Colonic mucosa (tissue), 4 donors: ENCODE results near the gene SOWAHC. TPM values are rescaled to one million over a fixed set of nuclear protein-coding genes. Genes with fewer than 3 reads are reported as not detected.
"Not testable (repeated sequence)": the region's sequence is repeated elsewhere in the genome, so short reads cannot be mapped to it uniquely, and the experiment has no call there.

Source experiments
- DNase-seq: peaks from one replicate; pipeline ENCODE4 v3.0.0-alpha.2; 2020
- H3K27ac ChIP-seq: fragments of 200-600 bp; one replicate; pipeline ENCODE4 v1.8.0; 2021
- H3K27me3 ChIP-seq: fragments of 200-600 bp; one replicate; pipeline ENCODE4 v1.8.0; 2021
- H3K36me3 ChIP-seq: fragments of 200-600 bp; one replicate; pipeline ENCODE4 v1.8.0; 2021
- H3K4me1 ChIP-seq: fragments of 200-600 bp; one replicate; pipeline ENCODE4 v1.8.0; 2021; ENCODE audit warnings: mild to moderate bottlenecking
- H3K4me3 ChIP-seq: fragments of 200-600 bp; one replicate; pipeline ENCODE4 v1.8.0; 2021
- H3K9ac ChIP-seq, 2 donors: one replicate each; pipeline ENCODE4 v1.7.0; 2013; ENCODE audit warnings: control low read depth in 2 of 2, low read depth in 2 of 2, low read length in 2 of 2
- H3K9me3 ChIP-seq: fragments of 200-600 bp; one replicate; pipeline ENCODE4 v1.8.0; 2021
- intact Hi-C: fragments of 100-400 bp; cut with DNase I; formaldehyde crosslinking; loops from one replicate; pipeline ENCODE4 v1.14.1; 2022
- total RNA-seq, 2 donors: library from RNA; stranded (reverse); fragmentation: NEBNext Ultra II Directional in 1 of 2; extraction: Animal tissue kit (Norgen Biotek cat#: 25700) in 1 of 2; gene quantifications; one replicate each; pipeline ENCODE4 v1.2.1, GENCODE V29; 2021
- TF ChIP-seq, protein P1 (sequence below): fragments of 200-600 bp; IDR thresholded peaks from one replicate; pipeline ENCODE4 v1.8.0; 2022; ENCODE audit warnings: antibody characterized with exemption, mild to moderate bottlenecking
- donor health status: healthy.
- donor health status: DM: no; HTN: no; CAD: no.
- donor health status: DM: no; HTN: no; CAD: no.

The SOWAHC gene, protein sequence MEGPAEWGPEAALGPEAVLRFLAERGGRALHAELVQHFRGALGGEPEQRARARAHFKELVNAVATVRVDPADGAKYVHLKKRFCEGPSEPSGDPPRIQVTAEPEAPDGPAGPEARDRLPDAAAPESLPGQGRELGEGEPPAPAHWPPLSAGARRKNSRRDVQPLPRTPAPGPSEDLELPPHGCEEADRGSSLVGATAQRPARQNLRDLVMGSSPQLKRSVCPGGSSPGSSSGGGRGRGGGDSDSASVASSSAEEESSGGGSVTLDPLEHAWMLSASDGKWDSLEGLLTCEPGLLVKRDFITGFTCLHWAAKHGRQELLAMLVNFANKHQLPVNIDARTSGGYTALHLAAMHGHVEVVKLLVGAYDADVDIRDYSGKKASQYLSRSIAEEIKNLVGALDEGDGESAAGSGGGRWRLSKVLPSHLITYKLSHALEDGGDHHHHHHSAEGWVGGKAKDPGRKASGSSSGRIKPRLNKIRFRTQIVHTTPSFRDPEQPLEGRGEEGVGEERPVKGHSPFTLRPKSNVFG
- 10 to 100 TPM; 22.1 to 35.7 TPM for total RNA-seq

DNA sequence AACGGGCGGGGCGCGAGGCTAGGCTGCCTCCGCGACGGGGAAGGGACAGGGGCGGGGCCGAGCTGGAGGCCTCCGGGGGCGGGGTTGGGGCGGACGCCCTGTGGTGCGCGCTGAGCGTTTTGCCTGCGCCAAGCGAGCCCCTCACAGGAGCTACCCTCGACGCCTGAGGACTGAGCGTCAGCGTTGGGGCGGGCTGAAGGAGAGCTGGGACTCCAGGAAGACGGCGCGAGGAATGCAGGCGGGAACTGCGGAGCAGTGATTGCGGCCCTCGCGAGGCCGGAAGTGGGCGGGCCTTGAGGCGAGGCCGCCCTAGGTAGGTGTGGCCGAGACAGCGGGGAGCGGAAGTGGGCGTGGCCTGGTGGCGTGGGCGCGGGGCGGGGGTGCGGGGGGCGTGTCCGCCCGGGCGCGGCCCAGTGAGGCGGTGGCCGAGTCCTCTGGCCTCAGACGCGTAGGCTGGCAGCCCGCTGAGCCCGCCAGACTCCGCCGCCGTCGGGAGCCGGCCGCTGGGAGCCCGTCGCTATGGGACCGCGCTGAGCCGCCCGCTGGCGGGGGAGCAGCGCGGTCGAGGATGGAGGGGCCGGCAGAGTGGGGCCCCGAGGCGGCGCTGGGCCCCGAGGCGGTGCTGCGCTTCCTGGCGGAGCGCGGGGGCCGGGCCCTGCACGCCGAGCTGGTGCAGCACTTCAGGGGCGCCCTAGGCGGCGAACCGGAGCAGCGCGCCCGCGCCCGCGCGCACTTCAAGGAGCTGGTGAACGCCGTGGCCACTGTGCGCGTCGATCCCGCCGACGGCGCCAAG is at the start of gene SOWAHC, which contains the start of gene SEPTIN10:
TSS of gene SOWAHC (plus strand) at position 443 of the 793 bp plus-strand sequence. CDS start at position 569, 126 bp downstream.
TSS of gene SEPTIN10 (minus strand) at position 45 of the 793 bp plus-strand sequence. CDS start 139 bp downstream, outside the sequence.
- Histone ChIP-seq H3K36me3 (no peaks in the 10 kb centered on the region), H3K4me1 (peaks cover 3% of the 10 kb centered on the region), H3K9me3 (no peaks in the 10 kb centered on the region), H3K4me3 (peak within 1 kb of the TSS; percentile 64), H3K9ac (peak within 1 kb of the TSS; percentile 86 to 91), H3K27me3 (no peaks in the 10 kb centered on the region), H3K27ac (peak within 1 kb of the TSS; percentile 94)
- peak; percentile 94 for DNase-seq
- TF ChIP-seq, protein P1, sequence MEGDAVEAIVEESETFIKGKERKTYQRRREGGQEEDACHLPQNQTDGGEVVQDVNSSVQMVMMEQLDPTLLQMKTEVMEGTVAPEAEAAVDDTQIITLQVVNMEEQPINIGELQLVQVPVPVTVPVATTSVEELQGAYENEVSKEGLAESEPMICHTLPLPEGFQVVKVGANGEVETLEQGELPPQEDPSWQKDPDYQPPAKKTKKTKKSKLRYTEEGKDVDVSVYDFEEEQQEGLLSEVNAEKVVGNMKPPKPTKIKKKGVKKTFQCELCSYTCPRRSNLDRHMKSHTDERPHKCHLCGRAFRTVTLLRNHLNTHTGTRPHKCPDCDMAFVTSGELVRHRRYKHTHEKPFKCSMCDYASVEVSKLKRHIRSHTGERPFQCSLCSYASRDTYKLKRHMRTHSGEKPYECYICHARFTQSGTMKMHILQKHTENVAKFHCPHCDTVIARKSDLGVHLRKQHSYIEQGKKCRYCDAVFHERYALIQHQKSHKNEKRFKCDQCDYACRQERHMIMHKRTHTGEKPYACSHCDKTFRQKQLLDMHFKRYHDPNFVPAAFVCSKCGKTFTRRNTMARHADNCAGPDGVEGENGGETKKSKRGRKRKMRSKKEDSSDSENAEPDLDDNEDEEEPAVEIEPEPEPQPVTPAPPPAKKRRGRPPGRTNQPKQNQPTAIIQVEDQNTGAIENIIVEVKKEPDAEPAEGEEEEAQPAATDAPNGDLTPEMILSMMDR: no peak
- intact Hi-C loops: loop anchor here (5.0 kb wide), 1 partner anchor 103 kb away; no protein-coding TSS in a partner anchor

DNA sequence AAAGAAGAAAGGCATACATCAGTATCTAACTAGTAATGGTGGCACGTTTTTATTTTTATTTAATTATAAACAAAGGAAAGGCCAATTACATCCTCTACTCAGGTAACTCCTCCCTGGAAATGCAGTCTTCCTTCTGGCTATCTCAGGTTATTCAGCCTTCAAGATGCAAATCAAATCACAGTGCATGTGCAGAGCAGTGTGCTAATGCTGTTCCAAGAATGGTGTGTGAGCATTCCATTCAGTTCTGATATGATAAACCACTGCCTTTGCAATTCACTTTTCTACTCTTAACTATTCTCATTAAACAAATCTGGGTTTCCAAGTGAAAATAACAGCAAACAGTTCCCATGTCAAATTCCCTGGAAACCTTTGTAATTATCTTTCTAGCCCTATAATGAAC is 38.8 kb upstream of the SOWAHC start:
- H3K4me1 ChIP-seq: no peaks in the 10 kb centered on the region
- no peak for DNase-seq
- H3K4me3 ChIP-seq: no peak overlapping the region
- H3K36me3 ChIP-seq: no peaks in the 10 kb centered on the region
- intact Hi-C loops: no loop called here
- H3K27me3 ChIP-seq: no peaks in the 10 kb centered on the region
- no peak overlapping the region for H3K27ac ChIP-seq
- H3K9ac ChIP-seq: no peak overlapping the region
- TF ChIP-seq, protein P1: no peak
- no peaks in the 10 kb centered on the region for H3K9me3 ChIP-seq

DNA sequence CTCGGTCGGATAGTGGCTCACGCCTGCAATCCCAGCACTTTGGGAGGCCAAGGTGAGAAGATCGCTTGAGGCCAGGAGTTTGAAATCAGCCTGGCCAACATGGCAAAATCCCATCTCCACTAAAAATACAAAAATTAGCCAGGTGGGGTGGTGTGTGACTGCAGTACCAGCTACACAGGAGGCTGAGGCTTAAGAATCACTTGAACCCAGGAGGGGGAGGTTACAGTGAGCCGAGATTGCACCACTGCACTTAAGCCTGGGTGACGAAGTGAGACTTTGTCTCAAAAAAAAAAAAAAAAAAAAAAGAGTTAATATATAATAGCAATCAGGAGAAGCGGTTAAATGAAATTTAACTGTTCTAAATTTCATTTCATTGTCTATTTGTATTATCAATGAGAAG is 36.5 kb upstream of the SOWAHC start:
- H3K9me3 ChIP-seq, H3K4me3 ChIP-seq, DNase-seq, H3K36me3 ChIP-seq, H3K9ac ChIP-seq, H3K27ac ChIP-seq, H3K27me3 ChIP-seq, H3K4me1 ChIP-seq, intact Hi-C loops: not testable (repeated sequence)

DNA sequence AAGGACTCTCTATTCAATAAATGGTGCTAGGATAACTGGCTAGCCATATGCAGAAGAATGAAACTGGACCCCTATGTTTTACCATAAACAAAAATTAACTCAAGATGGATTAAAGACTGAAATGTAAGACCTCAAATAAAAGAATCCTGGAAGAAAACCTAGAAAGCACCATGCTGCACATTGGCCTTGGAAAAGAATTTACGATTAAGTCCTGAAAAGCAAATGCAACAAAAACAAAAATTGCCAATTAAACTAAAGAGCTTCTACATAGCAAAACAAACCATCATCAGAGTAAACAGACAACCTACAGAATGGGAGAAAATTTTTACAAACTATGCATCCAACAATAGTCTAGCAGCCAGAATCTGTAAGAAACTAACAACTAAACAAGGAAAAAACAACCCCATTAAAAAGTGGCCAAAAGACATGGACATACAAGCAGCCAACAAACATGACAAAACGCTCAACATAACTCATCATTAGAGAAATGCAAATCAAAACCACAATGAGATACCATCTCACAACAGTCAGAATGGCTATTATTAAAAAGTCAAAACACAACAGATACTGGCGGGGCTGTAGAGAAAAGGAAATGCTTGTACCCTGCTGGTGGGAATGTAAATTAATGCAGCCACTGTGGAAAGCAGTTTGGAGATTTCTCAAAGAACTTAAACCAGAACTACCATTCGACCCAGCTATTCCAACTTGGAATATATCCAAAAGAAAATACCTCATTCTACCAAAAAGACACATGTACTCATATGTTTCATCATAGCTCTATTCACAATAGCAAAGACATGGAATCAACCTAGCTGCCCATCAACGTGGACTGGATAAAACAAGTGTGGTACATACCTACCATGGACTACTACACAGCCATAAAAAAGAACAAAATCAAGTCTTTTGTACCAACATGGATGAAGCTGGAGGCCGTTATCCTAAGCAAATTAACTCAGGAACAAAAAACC is 31.0 kb upstream of the SOWAHC start:
- H3K9ac ChIP-seq: no peak overlapping the region
- H3K9me3 ChIP-seq: no peaks in the 10 kb centered on the region
- no peaks in the 10 kb centered on the region for H3K36me3 ChIP-seq
- no peaks in the 10 kb centered on the region for H3K27me3 ChIP-seq
- H3K4me1 ChIP-seq: no peaks in the 10 kb centered on the region
- intact Hi-C loops: no loop called here
- H3K4me3 ChIP-seq: no peak overlapping the region
- H3K27ac ChIP-seq: no peak overlapping the region
- no peak for DNase-seq
- TF ChIP-seq, protein P1: no peak

DNA sequence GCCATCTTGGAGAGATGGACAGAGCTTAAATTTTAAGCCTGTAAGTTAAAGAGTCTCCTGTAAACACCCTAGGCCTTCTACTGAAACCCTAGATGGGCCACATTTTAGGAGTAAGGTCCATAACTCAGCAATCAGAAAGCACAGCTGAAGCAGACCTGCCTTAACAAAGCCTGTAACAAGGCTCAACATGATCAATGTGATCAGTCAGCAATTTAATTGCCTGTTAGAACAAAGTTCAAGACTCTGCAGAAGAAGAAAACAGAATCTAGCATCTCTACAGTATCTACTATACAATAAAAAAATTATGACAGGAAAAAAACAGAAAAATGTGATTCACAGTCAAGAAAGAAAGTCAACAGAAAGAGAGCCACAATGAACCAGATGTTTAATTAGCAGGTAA is 27.5 kb upstream of the SOWAHC start:
- Histone ChIP-seq H3K27ac (no peak overlapping the region), H3K9me3 (no peaks in the 10 kb centered on the region), H3K27me3 (no peaks in the 10 kb centered on the region), H3K9ac (no peak overlapping the region), H3K4me3 (no peak overlapping the region), H3K36me3 (no peaks in the 10 kb centered on the region), H3K4me1 (no peaks in the 10 kb centered on the region)
- TF ChIP-seq, protein P1: no peak
- no peak for DNase-seq
- intact Hi-C loops: no loop called here
